Endothelial cell of umbilical vein (primary cell): ENCODE data around the gene TCEAL1. TPM values are rescaled to one million over a fixed set of nuclear protein-coding genes. Genes with fewer than 3 reads are reported as not detected.

Source experiments
- BruUV-seq: library from RNA; stranded (reverse); fragments of 400-500 nt; replicated peaks from 2 replicates; lab custom pipeline; 2021; lab: Mats Ljungman, UMichigan
- CTCF ChIA-PET: fragments of 300-600, 350-600 bp; sonication (Branson Sonifier 250); formaldehyde crosslinking; loops from one replicate; lab custom pipeline; 2021; ENCODE audit warnings: antibody characterized with exemption, inconsistent platforms; lab: Charles Lee
- POLR2A ChIA-PET: fragments of 300-600, 350-600 bp; sonication (Branson Sonifier 250); formaldehyde crosslinking; loops from one replicate; lab custom pipeline; 2021; ENCODE audit warnings: antibody characterized with exemption, inconsistent platforms; lab: Charles Lee
- DNase-seq: peaks from one replicate; pipeline ENCODE4 v3.0.0-alpha.2; 2011; ENCODE audit warnings: low read depth, low spot score
- FAIRE-seq: peaks from 2 replicates; lab custom pipeline; 2011; peaks lifted over from hg19 to GRCh38; lab: Jason Lieb, UNC
- H2AFZ ChIP-seq: 2 replicates; pipeline ENCODE4 v1.6.0; 2012; ENCODE audit warnings: low read depth, low read length, control low read depth, inconsistent platforms
- H3K27ac ChIP-seq: 2 replicates; pipeline ENCODE4 v1.5.1; 2011; ENCODE audit warnings: low read depth, mild to moderate bottlenecking, control low read depth, low read length, moderate library complexity; ENCODE audit not compliant: insufficient read depth
- H3K27me3 ChIP-seq, 2 experiments: 2 replicates each; pipeline versions ENCODE4 v1.6.0 to v1.6.1; 2011; ENCODE audit warnings: low read length in 2 of 2, mixed read lengths in 1 of 2; ENCODE audit not compliant: control insufficient read depth in 2 of 2, insufficient read depth in 2 of 2
- H3K36me3 ChIP-seq, 2 experiments: 2 replicates in 1 of 2; 3 replicates in 1 of 2; pipeline ENCODE4 v1.5.1; 2011; ENCODE audit warnings: low read length in 2 of 2, mild to moderate bottlenecking in 1 of 2, moderate library complexity in 1 of 2; ENCODE audit not compliant: control insufficient read depth in 2 of 2, insufficient read depth in 2 of 2; ENCODE audit errors: extremely low read depth in 1 of 2
- H3K4me1 ChIP-seq: 3 replicates; pipeline ENCODE4 v1.5.1; 2011; ENCODE audit warnings: mild to moderate bottlenecking, low read length; ENCODE audit not compliant: control insufficient read depth, insufficient read depth; ENCODE audit errors: extremely low read depth
- H3K4me2 ChIP-seq: 2 replicates; pipeline ENCODE4 v1.6.1; 2011; ENCODE audit warnings: low read length, control low read depth, mixed read lengths; ENCODE audit not compliant: insufficient read depth
- H3K4me3 ChIP-seq, 3 experiments: fragments of 200-600 bp in 1 of 3; sonication (generic), shearing (Covaris generic) in 1 of 3; replicated peaks in 1 of 3; 2 replicates each; pipeline ENCODE4 v1.5.1; 2011 to 2016; ENCODE audit warnings: control low read depth in 3 of 3, low read length in 3 of 3, mild to moderate bottlenecking in 2 of 3, inconsistent platforms in 1 of 3, low read depth in 1 of 3, moderate library complexity in 1 of 3; ENCODE audit not compliant: insufficient read depth in 1 of 3
- H3K79me2 ChIP-seq: 2 replicates; pipeline ENCODE4 v1.6.0; 2012; ENCODE audit warnings: low read length, inconsistent platforms; ENCODE audit not compliant: control insufficient read depth, insufficient read depth
- H3K9ac ChIP-seq: replicated peaks from 2 replicates; pipeline ENCODE3; 2011; ENCODE audit warnings: low read length, control low read depth; ENCODE audit not compliant: insufficient read depth; ENCODE audit errors: extremely low read depth
- H3K9me1 ChIP-seq: replicated peaks from 3 replicates; pipeline ENCODE4 v1.6.0; 2011; ENCODE audit warnings: mild to moderate bottlenecking, low read length; ENCODE audit not compliant: control insufficient read depth, insufficient read depth; ENCODE audit errors: extremely low read depth
- H3K9me3 ChIP-seq: replicated peaks from 2 replicates; pipeline ENCODE4 v1.5.1; 2012; ENCODE audit warnings: low read length, inconsistent platforms; ENCODE audit not compliant: control insufficient read depth, insufficient read depth
- H4K20me1 ChIP-seq: replicated peaks from 2 replicates; pipeline ENCODE3; 2011; ENCODE audit warnings: mild to moderate bottlenecking, low read length; ENCODE audit not compliant: control insufficient read depth, insufficient read depth; ENCODE audit errors: extremely low read depth
- CTCF ChIP-seq, 2 donors: IDR thresholded peaks; 1 replicate in 1 of 2; 2 replicates in 1 of 2; pipeline ENCODE4 v1.5.1; 2011; ENCODE audit warnings: low read length in 2 of 2, mild to moderate bottlenecking in 2 of 2, moderate library complexity in 2 of 2, control low read depth in 1 of 2, inconsistent platforms in 1 of 2, low read depth in 1 of 2; ENCODE audit not compliant: insufficient read depth in 1 of 2; ENCODE audit errors: extremely low read depth in 1 of 2
- FOS ChIP-seq: IDR thresholded peaks from 2 replicates; pipeline ENCODE4 v1.6.1; 2011; ENCODE audit warnings: mild to moderate bottlenecking, low read length, moderate library complexity, borderline replicate concordance; ENCODE audit not compliant: insufficient read depth
- GATA2 ChIP-seq: IDR thresholded peaks from 2 replicates; pipeline ENCODE4 v1.7.0; 2011; ENCODE audit warnings: low read depth, mild to moderate bottlenecking, moderate library complexity, mixed read lengths, low read length; ENCODE audit not compliant: insufficient read length, insufficient read depth
- JUN ChIP-seq: IDR thresholded peaks from 2 replicates; pipeline ENCODE4 v1.6.1; 2011; ENCODE audit warnings: borderline replicate concordance, low read depth; ENCODE audit not compliant: insufficient read length, insufficient read depth
- MAX ChIP-seq: IDR thresholded peaks from 2 replicates; pipeline ENCODE4 v1.6.1; 2011; ENCODE audit not compliant: insufficient read depth, insufficient read length
- MYC ChIP-seq: IDR thresholded peaks from one replicate; pipeline ENCODE4 v1.6.1; 2011; ENCODE audit warnings: mild to moderate bottlenecking, low read depth, low read length
- POLR2A ChIP-seq: IDR thresholded peaks from 2 replicates; pipeline ENCODE4 v1.6.1; 2012; ENCODE audit warnings: low read depth, mild to moderate bottlenecking, control low read depth, low read length
- POLR2AphosphoS5 ChIP-seq: IDR thresholded peaks from 2 replicates; pipeline ENCODE4 v1.6.1; 2012; ENCODE audit warnings: low read depth, mild to moderate bottlenecking, control low read depth, low read length, moderate library complexity; ENCODE audit not compliant: insufficient read depth
- dilution Hi-C: fragments of 300-500 bp; cut with MboI; formaldehyde crosslinking; loops from one replicate; pipeline ENCODE4 v1.15.0; 2019; ENCODE audit warnings: low sequenced_read_pairs; ENCODE audit not compliant: extremely low pct_ligation_motif_present
- intact Hi-C: fragments of 100-400 bp; cut with micrococcal nuclease; formaldehyde crosslinking; loops from one replicate; pipeline ENCODE4 v1.10.0; 2022
- polyA plus RNA-seq, 4 experiments: library from polyadenylated mRNA; depleted of rRNA in 3 of 4; stranded (reverse) in 3 of 4; unstranded in 1 of 4; fragments of >200 nt; gene quantifications; 2 replicates each; pipeline versions ENCODE4 v1.2.1 to v1.2.3, GENCODE V29; 2011 to 2012; ENCODE audit warnings: missing spikeins in 1 of 4
- total RNA-seq: library from RNA; stranded (reverse); gene quantifications from 2 replicates; pipeline ENCODE4 v1.2.3, GENCODE V29; 2021

Gene TCEAL1
- total and polyA plus RNA-seq, 2 donors (not counting 3 experiments of a cell fraction or from before 2014, with no cell fraction given) = 18.5 to 18.6 TPM

GRCh38 chrX:103615781-103616371 lies 12.9 kb upstream of the TCEAL1 start:
- no peak overlapping the region for H3K27ac ChIP-seq
- no TSS peak for BruUV-seq
- DNase-seq = no peak
- H2AFZ ChIP-seq = no peak overlapping the region
- no peak overlapping the region for H3K4me3 ChIP-seq
- intact Hi-C loops = no loop called here
- no peak overlapping the region for H3K4me2 ChIP-seq
- FAIRE-seq = peak; percentile 59
- H4K20me1 ChIP-seq = no peaks in the 10 kb centered on the region
- H3K9me3 ChIP-seq = no peaks in the 10 kb centered on the region
- ChIA-PET CTCF (interaction anchor here (1.5 kb wide), 1 partner anchor 14 kb away, joined by 5 read pairs; no protein-coding TSS in a partner anchor), POLR2A (no interaction called here)
- no peak overlapping the region for H3K9ac ChIP-seq
- TF ChIP-seq POLR2AphosphoS5 (no peak), GATA2 (no peak), MAX (no peak), POLR2A (no peak), MYC (no peak), FOS (no peak), JUN (no peak), CTCF (IDR thresholded peaks at IDR 0.05; ENCODE audit: extremely low read depth in 1 of 2, insufficient read depth in 1 of 2, low read depth in 1 of 2, low read length in 2 of 2) (no peak)
- H3K4me1 ChIP-seq = no peaks in the 10 kb centered on the region
- no peaks in the 10 kb centered on the region for H3K79me2 ChIP-seq
- dilution Hi-C loops = no loop called here
- H3K27me3 ChIP-seq = no peaks in the 10 kb centered on the region
- H3K36me3 ChIP-seq = no peaks in the 10 kb centered on the region
- H3K9me1 ChIP-seq = no peaks in the 10 kb centered on the region
